SK-N-SH treated with all-trans-retinoic acid at 6 μM for 48 hours (cell line): ENCODE measurements around the gene SMC1B.

ENCODE experiments used
- ATAC-seq: fragments of 200-7000 bp; cut with Tn5 transposase; 3 replicates; pipeline ENCODE4 v1.9.1; 2020; ENCODE audit warnings: mild to moderate bottlenecking, moderate library complexity
- ARNTL ChIP-seq: fragments of 450-650 bp; formaldehyde crosslinking; IDR thresholded peaks from 2 replicates; pipeline ENCODE4 v1.5.0; 2020; ENCODE audit warnings: low read depth, mild to moderate bottlenecking, moderate library complexity, borderline replicate concordance
- BACH2 ChIP-seq: fragments of 250-450 bp; sonication (Bioruptor Pico); IDR thresholded peaks from 2 replicates; pipeline ENCODE4 v1.9.0; 2021; ENCODE audit warnings: mild to moderate bottlenecking, borderline replicate concordance
- CREB5 ChIP-seq: fragments of 250-450 bp; sonication (Bioruptor Pico); IDR thresholded peaks from 2 replicates; pipeline ENCODE4 v1.5.1; 2020; ENCODE audit warnings: low read depth, mild to moderate bottlenecking, moderate library complexity
- CSDC2 ChIP-seq: fragments of 250-450 bp; sonication (Bioruptor Pico); IDR thresholded peaks from 2 replicates; pipeline ENCODE4 v1.5.0; 2020; ENCODE audit warnings: mild to moderate bottlenecking, moderate library complexity
- CSRNP3 ChIP-seq: fragments of 250-450 bp; sonication (Bioruptor Pico); IDR thresholded peaks from 2 replicates; pipeline ENCODE4 v1.5.1; 2021; ENCODE audit warnings: mild to moderate bottlenecking, moderate library complexity
- GLIS3 ChIP-seq: fragments of 250-450 bp; sonication (Bioruptor Pico); IDR thresholded peaks from 2 replicates; pipeline ENCODE4 v1.5.0; 2020; ENCODE audit warnings: mild to moderate bottlenecking, moderate library complexity
- ISL1 ChIP-seq: fragments of 250-450 bp; sonication (Bioruptor Pico); IDR thresholded peaks from 2 replicates; pipeline ENCODE4 v2.1.2; 2022; ENCODE audit warnings: mild to moderate bottlenecking, moderate library complexity
- OSR1 ChIP-seq: fragments of 250-450 bp; sonication (Bioruptor Pico); IDR thresholded peaks from 2 replicates; pipeline ENCODE4 v1.8.0; 2022; ENCODE audit warnings: moderate library complexity, mild to moderate bottlenecking, inconsistent platforms
- PATZ1 ChIP-seq: fragments of 250-450 bp; sonication (Bioruptor Pico); IDR thresholded peaks from 2 replicates; pipeline ENCODE4 v1.8.0; 2020; ENCODE audit warnings: mild to moderate bottlenecking, moderate library complexity, borderline replicate concordance
- POU6F1 ChIP-seq: fragments of 250-450 bp; sonication (Bioruptor Pico); IDR thresholded peaks from 2 replicates; pipeline ENCODE4 v1.8.0; 2021; ENCODE audit warnings: low read depth, mild to moderate bottlenecking, moderate library complexity, borderline replicate concordance
- PPARA ChIP-seq: fragments of 250-450 bp; sonication (Bioruptor Pico); IDR thresholded peaks from 2 replicates; pipeline ENCODE4 v1.5.0; 2020; ENCODE audit warnings: mild to moderate bottlenecking, borderline replicate concordance
- RARB ChIP-seq: fragments of 250-450 bp; sonication (Bioruptor Pico); IDR thresholded peaks from 2 replicates; pipeline ENCODE4 v1.8.0; 2021; ENCODE audit warnings: mild to moderate bottlenecking, moderate library complexity
- SNAI2 ChIP-seq: fragments of 250-450 bp; sonication (Bioruptor Pico); IDR thresholded peaks from 2 replicates; pipeline ENCODE4 v1.5.0; 2020; ENCODE audit warnings: mild to moderate bottlenecking, moderate library complexity
- TCF4 ChIP-seq: fragments of 250-450 bp; sonication (Bioruptor Pico); IDR thresholded peaks from 2 replicates; pipeline ENCODE4 v1.8.0; 2021; ENCODE audit warnings: mild to moderate bottlenecking, moderate library complexity, borderline replicate concordance
- TSHZ2 ChIP-seq: fragments of 250-450 bp; sonication (Bioruptor Pico); IDR thresholded peaks from 2 replicates; pipeline ENCODE4 v1.5.0; 2020; ENCODE audit warnings: mild to moderate bottlenecking, moderate library complexity
- ZC3H10 ChIP-seq: fragments of 250-450 bp; sonication (Bioruptor Pico); IDR thresholded peaks from 2 replicates; pipeline ENCODE4 v1.5.1; 2021; ENCODE audit warnings: mild to moderate bottlenecking, moderate library complexity
- ZFP30 ChIP-seq: fragments of 450-650 bp; formaldehyde crosslinking; IDR thresholded peaks from 2 replicates; pipeline ENCODE4 v1.5.0; 2022; ENCODE audit warnings: mild to moderate bottlenecking, moderate library complexity
- ZNF70 ChIP-seq: fragments of 450-650 bp; formaldehyde crosslinking; IDR thresholded peaks from 2 replicates; pipeline ENCODE4 v1.5.0; 2020; ENCODE audit warnings: mild to moderate bottlenecking, moderate library complexity
- ZNF8 ChIP-seq: fragments of 450-650 bp; formaldehyde crosslinking; IDR thresholded peaks from 2 replicates; pipeline ENCODE4 v1.5.0; 2020; ENCODE audit warnings: mild to moderate bottlenecking, moderate library complexity

The SMC1B gene

GRCh38 chr22:45314786-45315185 lies 98.6 kb downstream of the SMC1B start (continued):
- TF ChIP-seq TSHZ2 (CRISPR knock-in tag): no peak

- TF ChIP-seq ZFP30 (CRISPR knock-in tag): no peak
- TF ChIP-seq BACH2 (CRISPR knock-in tag): no peak
- no peak for TF ChIP-seq CSRNP3 (CRISPR knock-in tag)
- no peak for TF ChIP-seq OSR1 (CRISPR knock-in tag)
- no peak for TF ChIP-seq RARB (CRISPR knock-in tag)
- TF ChIP-seq CSDC2 (CRISPR knock-in tag): no peak
- TF ChIP-seq ZNF70: no peak
- no peak for TF ChIP-seq SNAI2 (CRISPR knock-in tag)
- no peak for TF ChIP-seq CREB5 (CRISPR knock-in tag)
- no peak for TF ChIP-seq ARNTL (CRISPR knock-in tag)
- no peak for TF ChIP-seq PATZ1 (CRISPR knock-in tag)
- TF ChIP-seq ZC3H10 (CRISPR knock-in tag): no peak
- TF ChIP-seq PPARA (CRISPR knock-in tag): no peak
- no peak for TF ChIP-seq TSHZ2 (CRISPR knock-in tag)
- TF ChIP-seq ZNF8 (CRISPR knock-in tag): no peak
- no peak for TF ChIP-seq ISL1 (CRISPR knock-in tag)
- no peak for TF ChIP-seq TCF4 (CRISPR knock-in tag)
- ATAC-seq: no peak
Measured at GRCh38 chr22:45314054-45314721, 99.2 kb downstream of the SMC1B start.

GRCh38 chr22:45312856-45313255 lies 100.5 kb downstream of the SMC1B start:
- no peak for ATAC-seq
- TF ChIP-seq TCF4 (CRISPR knock-in tag): no peak
- no peak for TF ChIP-seq PPARA (CRISPR knock-in tag)
- TF ChIP-seq BACH2 (CRISPR knock-in tag): no peak
- no peak for TF ChIP-seq PATZ1 (CRISPR knock-in tag)
- TF ChIP-seq GLIS3: no peak
- TF ChIP-seq ZNF8 (CRISPR knock-in tag): no peak
- no peak for TF ChIP-seq ARNTL (CRISPR knock-in tag)
- no peak for TF ChIP-seq TSHZ2 (CRISPR knock-in tag)
- no peak for TF ChIP-seq POU6F1 (CRISPR knock-in tag)
- no peak for TF ChIP-seq OSR1 (CRISPR knock-in tag)
